ENCODE results near the gene CYB561A3. TPM values are rescaled to one million over a fixed set of nuclear protein-coding genes. Genes with fewer than 3 reads are reported as not detected.

Gene CYB561A3
- total and polyA plus RNA-seq, 2 experiments from 2014 or later = 9.8 to 30.8 TPM

GRCh38 chr11:61401173-61401572, 39.5 kb upstream of the CYB561A3 start:
- Histone ChIP-seq H3K79me2 (replicated peaks; ENCODE audit: insufficient read depth) (no peaks in the 10 kb centered on the region), H3K27me3 (ENCODE audit: insufficient read depth) (no peaks in the 10 kb centered on the region), H3K27ac (ENCODE audit: low read depth) (no peak overlapping the region), H2AFZ (no peak overlapping the region), H3K9me2 (ENCODE audit: insufficient read depth) (no peaks in the 10 kb centered on the region), H3F3A (replicated peaks; ENCODE audit: low read depth) (peaks cover 27% of the 10 kb centered on the region), H3K4me2 (no peak overlapping the region), H3K4me3 (no peak overlapping the region), H4K20me1 (replicated peaks; ENCODE audit: insufficient read depth) (peaks cover 15% of the 10 kb centered on the region), H3K36me3 (ENCODE audit: insufficient read depth) (peaks cover 39% of the 10 kb centered on the region), H3K4me1 (ENCODE audit: insufficient read depth) (no peaks in the 10 kb centered on the region)
- H3K9me3 Mint-ChIP-seq = no peaks in the 10 kb centered on the region; the same call in 2 of the 3 replicates
- no peak overlapping the region for H3K27ac Mint-ChIP-seq
- H3K27me3 Mint-ChIP-seq (ENCODE audit: insufficient read depth, low read depth, poor library complexity) = peaks cover 2% of the 10 kb centered on the region
- ATAC-seq = peak; percentile 31; the same call in 2 of the 3 replicates
- no peak for DNase-seq (ENCODE audit: low spot score)
- no peaks in the 10 kb centered on the region for H3K4me1 Mint-ChIP-seq
- H3K36me3 Mint-ChIP-seq (ENCODE audit: low read depth) = peaks cover 57% of the 10 kb centered on the region
- TF ChIP-seq STAT1 (IDR thresholded peaks at IDR 0.05; ENCODE audit: unreplicated experiment) = no peak
- TF ChIP-seq CTCF (conservative IDR thresholded peaks at IDR 0.05; ENCODE audit: low read depth in 2 of 2) = no peak
- TF ChIP-seq, protein P1, sequence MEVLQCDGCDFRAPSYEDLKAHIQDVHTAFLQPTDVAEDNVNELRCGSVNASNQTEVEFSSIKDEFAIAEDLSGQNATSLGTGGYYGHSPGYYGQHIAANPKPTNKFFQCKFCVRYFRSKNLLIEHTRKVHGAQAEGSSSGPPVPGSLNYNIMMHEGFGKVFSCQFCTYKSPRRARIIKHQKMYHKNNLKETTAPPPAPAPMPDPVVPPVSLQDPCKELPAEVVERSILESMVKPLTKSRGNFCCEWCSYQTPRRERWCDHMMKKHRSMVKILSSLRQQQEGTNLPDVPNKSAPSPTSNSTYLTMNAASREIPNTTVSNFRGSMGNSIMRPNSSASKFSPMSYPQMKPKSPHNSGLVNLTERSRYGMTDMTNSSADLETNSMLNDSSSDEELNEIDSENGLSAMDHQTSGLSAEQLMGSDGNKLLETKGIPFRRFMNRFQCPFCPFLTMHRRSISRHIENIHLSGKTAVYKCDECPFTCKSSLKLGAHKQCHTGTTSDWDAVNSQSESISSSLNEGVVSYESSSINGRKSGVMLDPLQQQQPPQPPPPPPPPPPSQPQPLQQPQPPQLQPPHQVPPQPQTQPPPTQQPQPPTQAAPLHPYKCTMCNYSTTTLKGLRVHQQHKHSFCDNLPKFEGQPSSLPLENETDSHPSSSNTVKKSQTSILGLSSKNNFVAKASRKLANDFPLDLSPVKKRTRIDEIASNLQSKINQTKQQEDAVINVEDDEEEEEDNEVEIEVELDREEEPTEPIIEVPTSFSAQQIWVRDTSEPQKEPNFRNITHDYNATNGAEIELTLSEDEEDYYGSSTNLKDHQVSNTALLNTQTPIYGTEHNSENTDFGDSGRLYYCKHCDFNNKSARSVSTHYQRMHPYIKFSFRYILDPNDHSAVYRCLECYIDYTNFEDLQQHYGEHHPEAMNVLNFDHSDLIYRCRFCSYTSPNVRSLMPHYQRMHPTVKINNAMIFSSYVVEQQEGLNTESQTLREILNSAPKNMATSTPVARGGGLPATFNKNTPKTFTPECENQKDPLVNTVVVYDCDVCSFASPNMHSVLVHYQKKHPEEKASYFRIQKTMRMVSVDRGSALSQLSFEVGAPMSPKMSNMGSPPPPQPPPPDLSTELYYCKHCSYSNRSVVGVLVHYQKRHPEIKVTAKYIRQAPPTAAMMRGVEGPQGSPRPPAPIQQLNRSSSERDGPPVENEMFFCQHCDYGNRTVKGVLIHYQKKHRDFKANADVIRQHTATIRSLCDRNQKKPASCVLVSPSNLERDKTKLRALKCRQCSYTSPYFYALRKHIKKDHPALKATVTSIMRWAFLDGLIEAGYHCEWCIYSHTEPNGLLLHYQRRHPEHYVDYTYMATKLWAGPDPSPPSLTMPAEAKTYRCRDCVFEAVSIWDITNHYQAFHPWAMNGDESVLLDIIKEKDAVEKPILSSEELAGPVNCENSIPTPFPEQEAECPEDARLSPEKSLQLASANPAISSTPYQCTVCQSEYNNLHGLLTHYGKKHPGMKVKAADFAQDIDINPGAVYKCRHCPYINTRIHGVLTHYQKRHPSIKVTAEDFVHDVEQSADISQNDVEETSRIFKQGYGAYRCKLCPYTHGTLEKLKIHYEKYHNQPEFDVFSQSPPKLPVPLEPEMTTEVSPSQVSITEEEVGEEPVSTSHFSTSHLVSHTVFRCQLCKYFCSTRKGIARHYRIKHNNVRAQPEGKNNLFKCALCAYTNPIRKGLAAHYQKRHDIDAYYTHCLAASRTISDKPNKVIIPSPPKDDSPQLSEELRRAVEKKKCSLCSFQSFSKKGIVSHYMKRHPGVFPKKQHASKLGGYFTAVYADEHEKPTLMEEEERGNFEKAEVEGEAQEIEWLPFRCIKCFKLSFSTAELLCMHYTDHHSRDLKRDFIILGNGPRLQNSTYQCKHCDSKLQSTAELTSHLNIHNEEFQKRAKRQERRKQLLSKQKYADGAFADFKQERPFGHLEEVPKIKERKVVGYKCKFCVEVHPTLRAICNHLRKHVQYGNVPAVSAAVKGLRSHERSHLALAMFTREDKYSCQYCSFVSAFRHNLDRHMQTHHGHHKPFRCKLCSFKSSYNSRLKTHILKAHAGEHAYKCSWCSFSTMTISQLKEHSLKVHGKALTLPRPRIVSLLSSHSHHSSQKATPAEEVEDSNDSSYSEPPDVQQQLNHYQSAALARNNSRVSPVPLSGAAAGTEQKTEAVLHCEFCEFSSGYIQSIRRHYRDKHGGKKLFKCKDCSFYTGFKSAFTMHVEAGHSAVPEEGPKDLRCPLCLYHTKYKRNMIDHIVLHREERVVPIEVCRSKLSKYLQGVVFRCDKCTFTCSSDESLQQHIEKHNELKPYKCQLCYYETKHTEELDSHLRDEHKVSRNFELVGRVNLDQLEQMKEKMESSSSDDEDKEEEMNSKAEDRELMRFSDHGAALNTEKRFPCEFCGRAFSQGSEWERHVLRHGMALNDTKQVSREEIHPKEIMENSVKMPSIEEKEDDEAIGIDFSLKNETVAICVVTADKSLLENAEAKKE (CRISPR knock-in tag; IDR thresholded peaks at IDR 0.05) = no peak
- no peak overlapping the region for H3K4me3 Mint-ChIP-seq

Data from GM23338 (cell line).